ENCODE measurements around the gene PROB1. TPM values are rescaled to one million over a fixed set of nuclear protein-coding genes. Genes with fewer than 3 reads are reported as not detected.
A peak's percentile ranks its signal among the peaks of the same experiment; 100 is the strongest.

The PROB1 gene
- total RNA-seq, 1 experiment from 2014 or later = 3.4 TPM

- TF ChIP-seq, protein P1, sequence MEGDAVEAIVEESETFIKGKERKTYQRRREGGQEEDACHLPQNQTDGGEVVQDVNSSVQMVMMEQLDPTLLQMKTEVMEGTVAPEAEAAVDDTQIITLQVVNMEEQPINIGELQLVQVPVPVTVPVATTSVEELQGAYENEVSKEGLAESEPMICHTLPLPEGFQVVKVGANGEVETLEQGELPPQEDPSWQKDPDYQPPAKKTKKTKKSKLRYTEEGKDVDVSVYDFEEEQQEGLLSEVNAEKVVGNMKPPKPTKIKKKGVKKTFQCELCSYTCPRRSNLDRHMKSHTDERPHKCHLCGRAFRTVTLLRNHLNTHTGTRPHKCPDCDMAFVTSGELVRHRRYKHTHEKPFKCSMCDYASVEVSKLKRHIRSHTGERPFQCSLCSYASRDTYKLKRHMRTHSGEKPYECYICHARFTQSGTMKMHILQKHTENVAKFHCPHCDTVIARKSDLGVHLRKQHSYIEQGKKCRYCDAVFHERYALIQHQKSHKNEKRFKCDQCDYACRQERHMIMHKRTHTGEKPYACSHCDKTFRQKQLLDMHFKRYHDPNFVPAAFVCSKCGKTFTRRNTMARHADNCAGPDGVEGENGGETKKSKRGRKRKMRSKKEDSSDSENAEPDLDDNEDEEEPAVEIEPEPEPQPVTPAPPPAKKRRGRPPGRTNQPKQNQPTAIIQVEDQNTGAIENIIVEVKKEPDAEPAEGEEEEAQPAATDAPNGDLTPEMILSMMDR (conservative IDR thresholded peaks at IDR 0.05) = no peak
- H3K4me1 Mint-ChIP-seq = peaks cover 21 to 43% of the 10 kb centered on the region in 2 experiments
- Histone ChIP-seq H3K14ac (ENCODE audit: insufficient read depth, low read length) (no peak overlapping the region), H3K27me3 (ENCODE audit: insufficient read depth, low read length) (no peaks in the 10 kb centered on the region), H2AFZ (ENCODE audit: low read length) (no peak overlapping the region), H2BK12ac (ENCODE audit: insufficient read length, low read depth, low read length) (no peak overlapping the region), H3K27ac (ENCODE audit: insufficient read length, low read depth, low read length) (no peak overlapping the region), H3K4me1 (ENCODE audit: insufficient read depth, low read length) (peaks cover 3% of the 10 kb centered on the region; the same call in 1 of the 2 replicates), H3K23me2 (ENCODE audit: insufficient read length, low read depth, low read length, poor library complexity, severe bottlenecking) (no peaks in the 10 kb centered on the region), H3K79me2 (ENCODE audit: insufficient read depth, low read length) (no peaks in the 10 kb centered on the region), H2BK120ac (ENCODE audit: low read depth, low read length, poor library complexity, severe bottlenecking) (no peak overlapping the region), H4K5ac (ENCODE audit: insufficient read length, low read depth, low read length) (no peak overlapping the region), H3K79me1 (ENCODE audit: insufficient read depth, low read depth, low read length, poor library complexity, severe bottlenecking) (no peaks in the 10 kb centered on the region), H3K18ac (ENCODE audit: insufficient read length, low read depth, low read length) (no peak overlapping the region), H4K91ac (ENCODE audit: insufficient read length, low read depth, low read length) (no peak overlapping the region), H2BK5ac (ENCODE audit: insufficient read length, low read length) (no peak overlapping the region), H3K9me3 (ENCODE audit: control insufficient read depth, low read depth, low read length) (no peaks in the 10 kb centered on the region), H3K9ac (ENCODE audit: extremely low read depth, insufficient read length, low read length) (no peak overlapping the region), H3T11ph (ENCODE audit: low read length) (no peak overlapping the region), H2BK15ac (ENCODE audit: low read depth, low read length) (no peak overlapping the region), H4K8ac (replicated peaks; ENCODE audit: insufficient read length, low read depth, low read length) (no peak overlapping the region), H4K20me1 (ENCODE audit: control insufficient read depth, insufficient read depth, insufficient read length) (no peaks in the 10 kb centered on the region), H2AK5ac (ENCODE audit: insufficient read length, low read length) (no peak overlapping the region), H3K4me2 (ENCODE audit: insufficient read depth, insufficient read length, low read length) (no peak overlapping the region), H3K4ac (ENCODE audit: low read depth, low read length) (no peak overlapping the region), H2BK20ac (ENCODE audit: low read depth, low read length, poor library complexity, severe bottlenecking) (no peak overlapping the region), H3K23ac (ENCODE audit: insufficient read length, low read depth, low read length) (no peak overlapping the region), H3K56ac (ENCODE audit: insufficient read length, low read depth, low read length) (no peak overlapping the region)
- H3K27ac Mint-ChIP-seq = peak overlapping the region in 1 of 3 experiments; percentile 7; a peak in 1 of 7 replicates
- no peak for DNase-seq
- no peaks in the 10 kb centered on the region for H3K36me3 Mint-ChIP-seq (ENCODE audit: insufficient read depth in 1 of 3, low read depth in 3 of 3)
- no peaks in the 10 kb centered on the region for H3K9me3 Mint-ChIP-seq
- H3K27me3 Mint-ChIP-seq (ENCODE audit: low read depth) = no peaks in the 10 kb centered on the region; the same call in 1 of the 2 replicates
- no peak overlapping the region for H3K4me3 Mint-ChIP-seq
- no CpG with 5 or more reads among the region's 9 CpGs for WGBS (ENCODE audit: extremely low coverage, insufficient read length, low lambda C conversion rate)
Observed at GRCh38 chr5:139384591-139385051, 10.3 kb downstream of the PROB1 start.
